A549 treated with dexamethasone at 1 μM for 4 hours (cell line): ENCODE data around the gene HOXC5. TPM values are rescaled to one million over a fixed set of nuclear protein-coding genes. Genes with fewer than 3 reads are reported as not detected.

Experiments used
- total RNA-seq: library from RNA; stranded (reverse); fragments of 200-300 nt; extraction: Qiagen RNA extraction; gene quantifications from 5 replicates; pipeline ENCODE4 v1.2.3, GENCODE V29; 2022

The HOXC5 gene
- total RNA-seq = 0.47 to 0.88 TPM (median 0.77 TPM) in 5 replicates

DNA sequence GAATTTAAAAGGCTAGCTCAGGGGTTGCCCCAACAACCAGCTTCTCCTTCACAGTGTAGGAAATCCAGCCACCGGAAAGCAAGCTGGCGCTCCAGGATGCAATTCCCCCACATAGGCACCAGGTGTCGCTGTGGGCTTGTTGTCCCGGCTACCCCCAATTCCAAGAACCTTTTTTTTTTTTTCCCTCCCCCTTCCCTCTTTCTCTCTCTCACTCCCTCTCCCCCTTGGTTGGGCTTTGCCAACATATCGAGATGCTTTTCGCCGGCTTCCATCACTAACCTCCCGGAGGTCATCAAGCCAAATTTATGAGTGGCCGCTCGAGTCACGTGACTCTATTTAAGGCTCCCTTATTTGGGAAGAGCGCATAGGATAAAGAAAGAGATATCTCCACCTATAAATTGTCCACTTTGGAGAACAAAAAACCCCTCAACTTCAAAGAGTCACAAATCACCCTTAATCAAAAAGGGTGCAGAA lies at the start of gene HOXC5:
HOXC5 (plus strand) TSS at position 424 of the 474 bp plus-strand sequence. CDS start 73 bp downstream, outside the sequence.

GRCh38 chr12:53984901-53985691 lies 47.8 kb upstream of the HOXC5 start, which contains the start of gene HOXC10:
TSS of gene HOXC10 (plus strand) at chr12:53985146. CDS start at chr12:53985260, 114 bp downstream.

DNA sequence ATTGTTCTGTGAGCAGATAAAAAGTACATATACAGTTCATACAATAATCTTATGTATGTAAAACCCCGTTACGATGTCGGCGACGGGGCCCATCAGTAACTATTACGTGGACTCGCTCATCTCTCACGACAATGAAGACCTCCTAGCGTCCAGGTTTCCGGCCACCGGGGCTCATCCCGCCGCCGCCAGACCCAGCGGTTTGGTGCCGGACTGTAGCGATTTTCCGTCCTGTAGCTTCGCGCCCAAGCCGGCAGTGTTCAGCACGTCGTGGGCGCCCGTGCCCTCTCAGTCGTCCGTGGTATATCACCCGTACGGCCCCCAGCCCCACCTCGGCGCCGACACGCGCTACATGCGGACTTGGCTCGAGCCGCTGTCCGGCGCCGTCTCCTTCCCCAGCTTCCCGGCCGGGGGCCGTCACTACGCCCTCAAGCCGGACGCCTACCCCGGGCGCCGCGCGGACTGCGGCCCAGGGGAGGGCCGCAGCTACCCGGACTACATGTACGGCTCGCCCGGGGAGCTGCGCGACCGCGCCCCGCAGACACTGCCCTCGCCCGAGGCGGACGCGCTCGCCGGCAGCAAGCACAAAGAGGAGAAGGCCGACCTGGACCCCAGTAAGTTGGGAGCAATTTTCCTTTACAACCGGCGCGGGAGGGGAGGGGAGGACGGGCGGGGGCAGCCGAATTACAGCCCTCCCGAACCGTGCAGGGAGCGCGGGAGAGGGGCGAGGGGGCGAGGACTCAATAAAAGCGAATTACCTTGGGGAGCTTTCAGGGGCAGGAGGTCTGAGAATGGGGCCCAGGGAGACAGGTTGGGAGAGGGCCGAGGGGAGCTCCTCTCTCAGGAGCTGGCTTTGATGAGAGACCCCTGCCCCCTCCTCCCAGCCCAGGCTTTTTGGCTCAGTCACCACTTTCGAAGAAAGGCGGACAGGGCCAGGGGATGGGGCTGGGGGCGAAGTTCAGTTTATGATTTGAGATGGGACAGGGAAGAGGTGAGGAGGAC lies 32.4 kb upstream of the HOXC5 start, which contains the start of gene HOXC9:
HOXC9 (plus strand) TSS at position 46 of the 999 bp plus-strand sequence; CDS start at position 74, 28 bp downstream.

DNA sequence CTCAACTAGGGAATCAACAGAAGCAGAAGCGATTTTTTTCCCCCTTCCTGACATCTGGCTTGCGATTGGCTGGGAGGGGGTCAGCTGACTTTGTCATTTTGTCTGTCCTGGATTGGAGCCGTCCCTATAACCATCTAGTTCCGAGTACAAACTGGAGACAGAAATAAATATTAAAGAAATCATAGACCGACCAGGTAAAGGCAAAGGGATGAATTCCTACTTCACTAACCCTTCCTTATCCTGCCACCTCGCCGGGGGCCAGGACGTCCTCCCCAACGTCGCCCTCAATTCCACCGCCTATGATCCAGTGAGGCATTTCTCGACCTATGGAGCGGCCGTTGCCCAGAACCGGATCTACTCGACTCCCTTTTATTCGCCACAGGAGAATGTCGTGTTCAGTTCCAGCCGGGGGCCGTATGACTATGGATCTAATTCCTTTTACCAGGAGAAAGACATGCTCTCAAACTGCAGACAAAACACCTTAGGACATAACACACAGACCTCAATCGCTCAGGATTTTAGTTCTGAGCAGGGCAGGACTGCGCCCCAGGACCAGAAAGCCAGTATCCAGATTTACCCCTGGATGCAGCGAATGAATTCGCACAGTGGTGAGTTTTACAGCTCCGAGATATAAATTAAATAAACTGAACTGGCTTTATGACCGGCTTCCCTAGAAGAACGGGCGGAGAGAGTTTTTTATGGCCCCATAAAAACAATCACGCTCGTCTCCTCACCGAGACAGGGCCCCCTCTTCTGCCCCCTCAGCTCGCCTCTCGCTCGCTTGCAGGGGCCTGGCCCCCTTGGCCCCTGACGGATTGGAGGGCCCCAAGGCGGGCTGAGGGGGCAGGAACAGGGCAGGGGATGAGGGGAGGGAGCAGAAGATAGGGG lies 4.3 kb upstream of the HOXC5 start, which contains the start of gene HOXC6:
HOXC6 (plus strand) TSS at position 127 of the 888 bp plus-strand sequence; CDS start at position 209, 82 bp downstream.

DNA sequence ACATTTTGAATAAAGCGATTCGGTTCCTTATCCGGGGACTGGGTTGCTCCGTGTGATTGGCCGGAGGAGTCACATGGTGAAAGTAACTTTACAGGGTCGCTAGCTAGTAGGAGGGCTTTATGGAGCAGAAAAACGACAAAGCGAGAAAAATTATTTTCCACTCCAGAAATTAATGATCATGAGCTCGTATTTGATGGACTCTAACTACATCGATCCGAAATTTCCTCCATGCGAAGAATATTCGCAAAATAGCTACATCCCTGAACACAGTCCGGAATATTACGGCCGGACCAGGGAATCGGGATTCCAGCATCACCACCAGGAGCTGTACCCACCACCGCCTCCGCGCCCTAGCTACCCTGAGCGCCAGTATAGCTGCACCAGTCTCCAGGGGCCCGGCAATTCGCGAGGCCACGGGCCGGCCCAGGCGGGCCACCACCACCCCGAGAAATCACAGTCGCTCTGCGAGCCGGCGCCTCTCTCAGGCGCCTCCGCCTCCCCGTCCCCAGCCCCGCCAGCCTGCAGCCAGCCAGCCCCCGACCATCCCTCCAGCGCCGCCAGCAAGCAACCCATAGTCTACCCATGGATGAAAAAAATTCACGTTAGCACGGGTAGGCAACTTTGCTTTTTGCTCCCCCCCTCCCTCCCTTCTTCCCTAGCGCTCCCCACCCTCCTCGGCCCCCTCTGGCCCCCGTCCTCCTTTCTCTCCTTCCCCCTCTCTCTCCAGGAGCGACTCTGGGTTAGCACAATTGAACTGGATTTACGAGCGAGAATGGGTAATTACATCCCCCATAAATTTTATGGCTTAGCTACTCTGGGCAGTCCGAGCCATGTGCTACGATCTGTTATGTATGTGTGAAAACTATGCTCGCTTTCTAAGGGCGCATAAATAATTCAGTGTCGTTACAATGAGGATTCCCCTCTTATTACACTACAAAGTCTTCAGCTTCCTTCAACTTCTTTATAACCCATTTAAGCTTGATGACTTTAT lies 21.2 kb downstream of the HOXC5 start, which contains the start of gene HOXC4:
HOXC4 (plus strand) TSS at position 85 of the 991 bp plus-strand sequence; CDS start at position 173, 88 bp downstream.

Other genes starting within 250 kb of the HOXC5 start
- gene HOXC13, start 94.2 kb upstream of the HOXC5 start, total RNA-seq = 24.6 to 37.6 TPM (median 28.1 TPM) in 5 replicates
- gene HOXC12, start 78.1 kb upstream of the HOXC5 start, total RNA-seq = 0.02 to 0.05 TPM (median 0.03 TPM) in 3 of 5 replicates, not detected in the others
- 0.58 to 0.82 TPM (median 0.73 TPM) in 5 replicates for gene HOXC11, start 59.9 kb upstream of the HOXC5 start, total RNA-seq
- 0.12 to 0.40 TPM (median 0.24 TPM) in 5 replicates for gene HOTAIR, start 58.1 kb upstream of the HOXC5 start, total RNA-seq
- 2.8 to 3.2 TPM (median 3.0 TPM) in 5 replicates for gene HOXC10, start 47.9 kb upstream of the HOXC5 start, total RNA-seq
- 12.7 to 14.9 TPM (median 14.5 TPM) in 5 replicates for gene HOXC9, start 32.9 kb upstream of the HOXC5 start, total RNA-seq
- 4.9 to 6.5 TPM (median 5.8 TPM) in 5 replicates for gene HOXC8, start 24.1 kb upstream of the HOXC5 start, total RNA-seq
- 3.9 to 5.6 TPM (median 4.8 TPM) in 5 replicates for gene HOXC6, start 4.6 kb upstream of the HOXC5 start, total RNA-seq
- 2.4 to 3.6 TPM (median 3.3 TPM) in 5 replicates for gene HOXC4, start 20.8 kb downstream of the HOXC5 start, total RNA-seq
- 24.3 to 32.3 TPM (median 29.7 TPM) in 5 replicates for gene SMUG1, start 155.9 kb downstream of the HOXC5 start, total RNA-seq
- gene CBX5, start 247.1 kb downstream of the HOXC5 start, total RNA-seq = 22.5 to 35.9 TPM (median 31.6 TPM) in 5 replicates
- 1,526 to 2,648 TPM (median 1,602 TPM) in 5 replicates for gene HNRNPA1, start 247.7 kb downstream of the HOXC5 start, total RNA-seq